Erythroblast (primary cell): ENCODE results near the gene PRR11.

Experiments used
- GATA1 ChIP-seq: IDR thresholded peaks from 2 replicates; pipeline ENCODE4 v1.6.1; 2011; ENCODE audit warnings: low read depth, mild to moderate bottlenecking, control low read depth, low read length, moderate library complexity
- POLR2A ChIP-seq: IDR thresholded peaks from 2 replicates; pipeline ENCODE4 v1.6.1; 2011; ENCODE audit warnings: mild to moderate bottlenecking, low read length

GRCh38 chr17:59165933-59166342 lies 10.4 kb downstream of the PRR11 start:
- TF ChIP-seq POLR2A (no peak), GATA1 (no peak)
